ENCODE data around the gene OR2D3. TPM values are rescaled to one million over a fixed set of nuclear protein-coding genes. Genes with fewer than 3 reads are reported as not detected.

The OR2D3 gene
- total and polyA plus RNA-seq, 12 donors: not detected

GRCh38 chr11:6927030-6927617 lies 6.3 kb downstream of the OR2D3 start:
- 20% methylated on average over 11 of the region's 11 CpGs for WGBS, 2 donors
- no peaks in the 10 kb centered on the region for H3K36me3 ChIP-seq
- intact Hi-C loops (cut with DNase I): no loop called here

GRCh38 chr11:6928916-6929315 lies 8.1 kb downstream of the OR2D3 start:
- H3K4me1 ChIP-seq: peaks cover 0 to 17% (median 9%) of the 10 kb centered on the region in 9 donors
- H3K27ac ChIP-seq: no peak overlapping the region
- H3K4me3 ChIP-seq: no peak overlapping the region
- WGBS, 2 donors: 72 to 79% methylated on average over 4 of the region's 4 CpGs
- DNase-seq (no peak), ATAC-seq (no peak)
- intact Hi-C loops (cut with DNase I): no loop called here
- TF ChIP-seq CTCF (IDR thresholded peaks at IDR 0.05): no peak
- H3K27me3 ChIP-seq: peaks cover 0 to 27% (median 22%) of the 10 kb centered on the region in 7 donors
- no peaks in the 10 kb centered on the region for H3K36me3 ChIP-seq
- no peaks in the 10 kb centered on the region for H3K9me3 ChIP-seq

More at GRCh38 chr11:6927030-6927617, 6.3 kb downstream of the OR2D3 start:
- peaks cover 0 to 17% (median 9%) of the 10 kb centered on the region in 9 donors for H3K4me1 ChIP-seq
- H3K27me3 ChIP-seq: peaks cover 0 to 27% (median 22%) of the 10 kb centered on the region in 7 donors
- no peak for TF ChIP-seq CTCF (IDR thresholded peaks at IDR 0.05)
- H3K9me3 ChIP-seq: no peaks in the 10 kb centered on the region
- ATAC-seq: peak in 2 of 8 donors; percentile 22 to 31
- H3K27ac ChIP-seq: peak overlapping the region in 1 of 10 donors; percentile 62
- DNase-seq: no peak
- H3K4me3 ChIP-seq: peak overlapping the region; percentile 16 to 66 (median 60)

GRCh38 chr11:6931146-6931713 lies 10.4 kb downstream of the OR2D3 start:
- Histone ChIP-seq H3K4me3 (no peak overlapping the region), H3K27me3 (peaks cover 0 to 27% (median 17%) of the 10 kb centered on the region in 7 donors), H3K9me3 (no peaks in the 10 kb centered on the region), H3K27ac (no peak overlapping the region), H3K36me3 (no peaks in the 10 kb centered on the region), H3K4me1 (peaks cover 0 to 15% (median 9%) of the 10 kb centered on the region in 9 donors)
- no peak for ATAC-seq
- no peak for DNase-seq
- intact Hi-C loops (cut with DNase I): no loop called here
- 71 to 82% methylated on average over 3 of the region's 3 CpGs for WGBS, 2 donors
- no peak for TF ChIP-seq CTCF (IDR thresholded peaks at IDR 0.05)

- no peak overlapping the region for H3K27ac ChIP-seq
- ATAC-seq (no peak), DNase-seq (no peak)
- H3K27me3 ChIP-seq: peaks cover 0 to 27% (median 10%) of the 10 kb centered on the region in 7 donors
- H3K4me3 ChIP-seq: no peak overlapping the region
- H3K4me1 ChIP-seq: peaks cover 0 to 6% (median 3%) of the 10 kb centered on the region in 9 donors
- no peak for TF ChIP-seq CTCF (IDR thresholded peaks at IDR 0.05)
- intact Hi-C loops (cut with DNase I): no loop called here
- no peaks in the 10 kb centered on the region for H3K9me3 ChIP-seq
- WGBS, 2 donors: 84 to 92% methylated on average over 7 of the region's 7 CpGs
- no peaks in the 10 kb centered on the region for H3K36me3 ChIP-seq
These were observed 11.3 kb downstream of the OR2D3 start for GRCh38 chr11:6932145-6932544.
